D721Med (cell line): ENCODE measurements around the gene ARHGEF40.
A peak's percentile ranks its signal among the peaks of the same experiment; 100 is the strongest.

Source experiments
- DNase-seq: peaks from one replicate; pipeline ENCODE4 v3.0.0; 2011; ENCODE audit warnings: low spot score; ENCODE audit not compliant: insufficient read length
- FAIRE-seq: peaks from 2 replicates; lab custom pipeline; 2011; peaks lifted over from hg19 to GRCh38; lab: Jason Lieb, UNC
- TF ChIP-seq, protein P1 (sequence below): IDR thresholded peaks from 2 replicates; pipeline ENCODE4 v1.5.1; 2012; ENCODE audit warnings: mild to moderate bottlenecking, control low read depth; ENCODE audit not compliant: insufficient read depth; ENCODE audit errors: missing control alignments

The ARHGEF40 gene

DNA sequence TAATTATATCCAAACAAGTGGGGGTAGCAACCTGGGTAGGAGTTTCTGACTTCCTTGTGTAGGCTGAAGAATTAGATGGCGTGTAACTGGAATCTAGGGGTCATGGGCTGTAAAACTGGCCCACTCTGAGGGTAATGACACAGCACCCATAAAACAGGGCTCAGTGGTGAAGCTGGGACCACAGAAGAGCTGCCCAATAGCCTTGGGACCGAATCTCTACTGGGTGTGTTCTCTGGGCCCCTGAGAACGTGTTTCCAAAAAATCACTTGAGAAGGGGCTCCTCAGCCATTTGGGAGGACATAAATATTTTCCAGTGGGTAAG lies 8.8 kb upstream of the ARHGEF40 start:
- TF ChIP-seq, protein P1, sequence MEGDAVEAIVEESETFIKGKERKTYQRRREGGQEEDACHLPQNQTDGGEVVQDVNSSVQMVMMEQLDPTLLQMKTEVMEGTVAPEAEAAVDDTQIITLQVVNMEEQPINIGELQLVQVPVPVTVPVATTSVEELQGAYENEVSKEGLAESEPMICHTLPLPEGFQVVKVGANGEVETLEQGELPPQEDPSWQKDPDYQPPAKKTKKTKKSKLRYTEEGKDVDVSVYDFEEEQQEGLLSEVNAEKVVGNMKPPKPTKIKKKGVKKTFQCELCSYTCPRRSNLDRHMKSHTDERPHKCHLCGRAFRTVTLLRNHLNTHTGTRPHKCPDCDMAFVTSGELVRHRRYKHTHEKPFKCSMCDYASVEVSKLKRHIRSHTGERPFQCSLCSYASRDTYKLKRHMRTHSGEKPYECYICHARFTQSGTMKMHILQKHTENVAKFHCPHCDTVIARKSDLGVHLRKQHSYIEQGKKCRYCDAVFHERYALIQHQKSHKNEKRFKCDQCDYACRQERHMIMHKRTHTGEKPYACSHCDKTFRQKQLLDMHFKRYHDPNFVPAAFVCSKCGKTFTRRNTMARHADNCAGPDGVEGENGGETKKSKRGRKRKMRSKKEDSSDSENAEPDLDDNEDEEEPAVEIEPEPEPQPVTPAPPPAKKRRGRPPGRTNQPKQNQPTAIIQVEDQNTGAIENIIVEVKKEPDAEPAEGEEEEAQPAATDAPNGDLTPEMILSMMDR: no peak
- DNase-seq (no peak), FAIRE-seq (no peak)

DNA sequence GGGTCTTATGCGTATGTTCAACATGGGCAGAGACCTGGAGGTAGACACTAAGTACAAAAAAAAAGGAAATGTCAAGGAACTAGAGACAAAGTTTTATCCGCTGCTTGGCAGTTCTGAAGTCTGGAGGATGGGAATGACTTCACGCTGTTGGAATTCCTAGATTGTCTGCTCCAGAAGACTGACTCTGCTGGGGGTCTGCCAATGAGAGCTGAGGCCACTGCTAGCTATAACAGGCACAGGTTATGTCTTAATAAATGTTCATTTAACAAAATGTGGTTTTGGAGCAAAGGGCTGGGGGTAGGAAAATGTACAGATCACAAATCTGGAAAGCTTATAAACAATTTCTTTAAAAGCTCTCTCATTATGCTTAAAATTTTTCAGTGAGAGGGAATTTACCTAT lies 6.6 kb upstream of the ARHGEF40 start:
- DNase-seq (no peak), FAIRE-seq (no peak)
- TF ChIP-seq, protein P1: no peak

DNA sequence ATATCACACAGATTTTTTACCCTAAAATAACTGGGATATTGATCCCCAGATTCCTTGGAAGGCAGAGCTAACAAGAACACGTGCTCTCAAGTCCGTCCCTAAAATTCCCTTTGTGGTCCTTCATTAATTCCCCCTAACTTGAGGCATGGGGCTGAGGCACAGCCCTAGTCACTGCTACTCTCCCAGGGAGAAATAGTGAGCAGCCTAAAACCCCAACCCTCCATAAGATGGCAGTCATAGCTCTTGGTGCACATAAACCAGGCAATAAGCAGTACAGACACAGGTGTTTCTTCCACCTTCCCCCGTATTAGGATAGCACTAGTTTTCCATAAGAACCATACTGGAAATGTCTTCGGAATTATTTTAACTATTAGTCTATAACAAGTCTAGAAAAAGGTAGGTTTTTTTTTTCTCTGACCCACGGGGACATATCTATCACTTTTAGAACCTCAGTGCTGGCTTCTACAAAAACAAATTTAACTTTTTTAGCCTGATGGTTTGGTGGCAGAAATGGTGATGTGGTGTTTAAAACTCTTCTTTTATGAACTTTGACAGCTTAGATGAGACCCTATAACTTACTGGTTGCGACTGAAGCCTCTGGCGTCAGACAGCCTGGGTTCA lies 3.1 kb upstream of the ARHGEF40 start:
- DNase-seq (no peak), FAIRE-seq (no peak)
- TF ChIP-seq, protein P1: peak; percentile 23

DNA sequence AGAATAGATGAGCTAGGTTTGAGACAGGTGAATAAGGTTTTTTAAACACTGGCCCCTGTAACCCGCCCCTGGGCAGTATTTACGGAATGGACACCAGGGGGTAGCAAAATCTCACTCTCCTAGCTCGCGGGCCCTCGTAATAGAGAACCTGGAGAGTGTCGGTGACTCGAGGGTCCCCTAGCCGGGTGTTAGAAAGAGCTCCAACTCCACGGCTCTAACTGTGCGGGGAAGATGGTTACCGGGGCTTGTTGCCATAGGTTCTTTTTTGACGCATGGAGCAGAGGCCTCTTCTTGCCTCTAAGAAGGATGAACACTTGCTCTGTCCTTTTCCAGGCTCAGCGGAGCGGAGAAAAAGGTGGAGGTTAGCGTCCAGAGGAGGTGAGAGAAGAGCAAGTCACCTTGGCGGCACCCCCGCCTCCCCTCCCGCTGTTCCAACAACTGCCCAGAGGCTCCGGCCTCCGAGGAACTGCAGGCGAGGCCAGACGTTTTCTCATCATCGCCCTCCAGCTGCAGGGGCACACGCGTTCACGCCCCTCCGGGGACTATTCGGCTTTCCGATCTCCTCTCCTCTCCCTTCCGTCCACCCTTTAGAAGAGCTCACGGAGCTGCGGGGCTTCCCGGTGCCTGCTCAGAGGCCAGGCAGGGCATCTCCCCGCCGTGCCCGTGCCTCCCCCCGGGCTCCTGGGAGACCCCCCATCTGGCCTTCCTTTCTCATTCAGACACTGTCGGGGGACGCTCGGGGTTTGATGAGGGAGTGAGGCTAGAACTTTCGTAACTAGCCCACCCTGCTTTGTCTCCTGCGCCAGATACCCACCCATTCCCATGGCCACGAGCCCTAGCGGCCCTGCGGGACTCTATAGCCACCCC lies 1.4 kb upstream of the ARHGEF40 start:
- FAIRE-seq: no peak
- TF ChIP-seq, protein P1: peak; percentile 64

DNA sequence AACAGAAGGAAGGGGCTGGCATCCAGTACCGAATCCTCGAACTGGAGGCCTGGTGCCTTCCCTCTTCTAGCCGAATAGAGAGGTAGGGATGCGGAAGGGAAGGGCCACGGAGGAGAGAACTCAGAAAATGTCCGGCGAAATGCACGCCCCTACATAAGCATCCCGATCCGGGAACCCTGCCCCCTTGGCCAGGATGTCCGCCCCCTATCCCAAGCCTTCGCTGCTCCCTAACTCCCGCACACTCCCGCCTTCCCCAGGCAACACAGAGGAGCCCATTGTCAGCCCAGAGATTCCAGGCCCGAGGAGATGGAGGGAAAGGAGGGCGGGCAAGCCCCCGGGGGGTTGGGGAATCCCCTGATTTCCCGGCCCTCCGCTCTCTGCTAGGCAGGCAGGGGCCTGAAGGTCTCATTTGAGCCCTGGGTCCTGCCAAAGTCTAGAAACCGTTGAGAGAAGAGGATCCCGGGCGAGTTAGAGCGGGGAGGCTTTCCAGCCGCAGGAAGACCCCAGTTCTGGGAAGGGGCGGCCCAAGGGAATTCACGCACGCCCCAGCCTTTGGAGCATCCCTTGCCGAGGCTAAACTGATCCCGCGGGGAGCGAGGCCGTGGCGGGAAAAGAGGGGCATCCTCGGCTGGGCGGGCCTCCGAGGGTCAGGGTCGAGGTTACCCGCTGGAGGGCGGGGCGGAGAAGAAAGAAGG lies 569 bp upstream of the ARHGEF40 start:
- TF ChIP-seq, protein P1: no peak
- FAIRE-seq: no peak
- DNase-seq: no peak

More for the DNA sequence above, 1.4 kb upstream of the ARHGEF40 start:
- no peak for DNase-seq

DNA sequence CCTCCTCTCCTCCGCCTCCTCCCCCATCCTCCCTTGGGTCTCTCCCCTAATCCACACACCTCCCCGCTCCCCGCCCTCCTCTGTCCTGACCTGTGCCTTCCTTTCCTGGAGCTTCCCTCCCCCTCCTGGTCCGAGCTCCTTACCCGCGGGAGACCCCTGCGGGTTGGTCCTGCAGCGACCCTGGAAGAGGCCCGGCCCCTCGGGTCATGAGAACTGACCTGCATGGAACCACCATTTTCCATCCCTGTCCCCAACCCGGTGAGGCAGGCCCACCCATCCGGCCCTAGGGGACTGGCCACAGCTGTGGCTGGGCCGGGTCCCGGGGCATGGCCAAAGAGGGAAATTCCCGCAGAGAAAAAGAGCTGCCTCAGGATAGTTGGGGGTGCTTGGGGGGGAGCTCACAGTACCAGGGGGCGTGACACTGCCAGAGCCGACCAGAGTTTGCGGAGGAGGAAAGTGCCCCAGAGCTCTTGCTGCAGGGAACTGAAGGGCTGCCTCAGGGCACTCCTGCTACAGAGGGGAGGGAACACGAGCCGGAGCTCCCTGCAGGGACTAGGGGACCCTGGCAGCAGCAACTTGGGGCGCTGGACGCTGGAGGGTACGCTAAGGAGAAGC lies 613 bp downstream of the ARHGEF40 start:
- FAIRE-seq: no peak
- no peak for DNase-seq
- TF ChIP-seq, protein P1: no peak
